IPS DF 4.7 (cell line): ENCODE measurements around the gene SNX9.
"Not testable (repeated sequence)": the region's sequence is repeated elsewhere in the genome, so short reads cannot be mapped to it uniquely, and the experiment has no call there.

ENCODE experiments used
- DNase-seq: peaks from one replicate; pipeline ENCODE4 v3.0.0-alpha.2; 2013; ENCODE audit warnings: low spot score; ENCODE audit errors: extremely low read depth

The SNX9 gene

DNA sequence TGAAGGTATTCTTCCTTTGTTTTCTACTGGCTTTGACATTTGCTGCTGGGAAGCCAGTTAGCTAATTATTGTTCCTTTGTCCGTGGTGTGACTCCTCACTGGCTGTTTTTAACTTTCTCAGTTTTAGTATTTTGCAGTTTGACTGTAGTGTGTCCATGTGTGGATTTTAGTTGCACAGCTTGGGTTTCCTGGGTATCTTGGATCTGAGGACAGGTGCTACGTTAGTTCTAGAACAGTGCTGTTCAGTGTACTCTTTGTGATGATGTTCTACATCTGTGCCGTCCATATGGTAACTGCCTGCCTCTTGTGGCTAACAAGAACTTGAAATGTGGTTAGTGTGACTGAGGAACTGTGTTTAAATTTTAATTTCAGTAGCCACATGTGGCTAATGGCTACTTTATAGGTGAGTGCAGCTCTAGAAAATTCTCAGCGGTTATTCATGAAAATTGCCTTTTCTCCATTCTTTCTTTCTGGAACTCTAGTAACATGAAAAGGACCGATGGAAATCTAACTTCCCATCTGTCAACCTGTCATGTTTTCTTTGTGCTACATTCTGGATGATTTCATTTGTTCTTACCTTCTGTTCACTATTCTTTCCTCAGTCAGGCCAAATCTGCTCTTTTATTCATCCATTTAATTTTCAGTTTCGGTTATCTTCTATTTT lies 7.4 kb downstream of the SNX9 start:
- no peak for DNase-seq

DNA sequence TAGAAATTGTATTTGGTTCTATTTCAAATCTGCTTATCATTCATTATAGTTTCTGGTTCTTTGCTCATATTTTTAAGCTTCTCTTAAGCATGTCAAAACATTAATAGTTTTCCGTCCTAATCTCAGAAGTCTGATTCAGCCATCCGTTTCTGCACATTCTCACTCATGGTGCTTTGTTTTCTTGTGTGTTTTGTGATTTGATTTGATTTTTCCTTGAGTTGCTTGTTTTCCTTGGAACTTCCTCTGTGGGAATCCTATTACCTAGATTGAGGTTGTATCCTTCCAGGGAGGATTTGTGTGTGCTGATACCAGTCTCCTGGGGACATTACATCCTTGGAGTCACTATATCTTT lies 7.9 kb downstream of the SNX9 start:
- DNase-seq: no peak

DNA sequence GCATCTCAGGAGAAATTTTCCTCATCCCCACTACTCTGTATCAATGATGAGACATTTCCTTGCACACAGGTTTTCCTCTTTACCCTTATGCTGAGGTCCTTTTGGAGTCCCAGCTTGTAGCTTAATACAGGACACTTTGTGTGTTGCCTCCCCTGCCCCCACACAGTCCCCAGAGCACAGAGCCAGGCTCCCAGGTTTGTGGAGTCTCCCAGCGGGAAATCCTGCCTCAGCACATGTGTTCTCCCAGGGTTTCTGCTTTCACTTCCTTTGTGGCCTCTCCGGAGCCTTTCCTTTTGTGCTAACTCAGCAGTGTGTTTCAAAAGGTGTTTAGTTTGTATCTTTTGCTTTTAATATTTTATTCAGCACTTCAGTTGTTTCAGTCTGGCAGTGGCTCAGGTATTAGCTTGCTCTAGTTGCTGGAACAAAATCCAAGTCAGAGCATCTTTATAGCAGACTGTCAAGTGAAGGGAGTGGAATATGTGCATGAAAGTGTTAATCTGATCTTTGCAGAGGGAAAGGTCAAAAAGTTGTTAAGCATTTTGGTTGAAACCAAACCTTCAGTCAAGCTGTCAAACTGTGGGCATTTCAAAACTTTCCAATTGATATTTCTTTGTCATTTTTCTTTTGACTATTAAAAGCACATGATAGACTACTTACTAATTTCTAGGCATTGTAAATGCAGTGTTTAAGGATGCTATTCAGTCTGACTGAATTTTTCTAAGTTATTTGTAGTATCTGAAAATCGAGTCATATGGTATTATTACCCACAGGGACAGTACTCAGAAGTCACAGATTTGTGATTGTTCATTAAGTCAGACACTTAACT lies 8.6 kb downstream of the SNX9 start:
- DNase-seq: peak; percentile 66

DNA sequence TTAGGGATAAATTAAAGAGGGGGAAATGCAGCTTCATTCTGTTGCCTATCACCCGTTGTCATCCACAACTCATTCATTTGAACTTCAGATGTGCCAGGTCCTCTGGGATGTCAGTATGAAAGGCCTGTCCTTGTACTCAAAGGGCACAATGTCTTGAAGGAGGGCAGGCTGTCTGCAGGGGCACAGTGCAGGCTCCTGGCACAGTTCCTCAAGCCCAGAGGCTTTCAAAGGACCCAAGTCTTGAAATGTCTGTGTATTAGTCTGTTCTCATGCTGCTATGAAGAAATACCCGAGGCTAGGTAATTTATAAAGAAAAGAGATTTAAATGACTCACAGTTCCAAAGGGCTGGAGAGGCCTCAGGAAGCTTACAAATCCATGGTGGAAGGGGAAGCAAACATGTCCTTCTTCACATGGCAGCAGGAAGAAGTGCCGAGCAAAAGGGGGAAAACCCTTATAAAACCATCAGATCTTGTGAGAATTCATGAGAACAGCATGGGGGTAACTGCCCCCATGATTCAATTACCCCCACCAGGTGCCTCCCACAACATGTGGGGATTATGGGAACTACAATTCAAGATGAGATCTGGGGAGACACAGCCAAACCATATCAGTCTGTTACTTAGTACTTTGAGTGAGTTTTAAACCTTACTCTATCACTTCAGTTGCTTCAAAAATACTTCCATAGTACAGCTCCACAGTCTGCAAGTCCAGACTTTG lies 9.4 kb downstream of the SNX9 start:
- no peak for DNase-seq

DNA sequence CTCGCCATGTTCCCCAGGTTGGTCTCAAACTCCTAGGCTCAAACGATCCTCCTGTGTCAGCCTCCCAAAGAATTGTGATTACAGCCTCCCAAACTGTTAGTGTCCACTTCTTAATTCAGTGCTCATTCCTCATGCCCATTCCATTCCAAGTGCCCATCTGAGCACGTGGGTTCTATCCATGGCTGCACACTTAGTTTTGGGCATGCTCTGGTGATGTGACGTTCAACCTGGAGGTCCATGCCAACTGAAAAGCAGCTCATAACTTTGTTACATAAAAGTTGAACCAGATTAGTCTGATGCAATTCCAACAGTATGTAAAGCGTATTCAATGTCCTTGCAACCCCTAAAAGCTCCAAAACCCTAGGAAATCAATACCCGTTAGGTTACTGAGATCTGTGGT lies 11.5 kb downstream of the SNX9 start:
- DNase-seq: no peak

DNA sequence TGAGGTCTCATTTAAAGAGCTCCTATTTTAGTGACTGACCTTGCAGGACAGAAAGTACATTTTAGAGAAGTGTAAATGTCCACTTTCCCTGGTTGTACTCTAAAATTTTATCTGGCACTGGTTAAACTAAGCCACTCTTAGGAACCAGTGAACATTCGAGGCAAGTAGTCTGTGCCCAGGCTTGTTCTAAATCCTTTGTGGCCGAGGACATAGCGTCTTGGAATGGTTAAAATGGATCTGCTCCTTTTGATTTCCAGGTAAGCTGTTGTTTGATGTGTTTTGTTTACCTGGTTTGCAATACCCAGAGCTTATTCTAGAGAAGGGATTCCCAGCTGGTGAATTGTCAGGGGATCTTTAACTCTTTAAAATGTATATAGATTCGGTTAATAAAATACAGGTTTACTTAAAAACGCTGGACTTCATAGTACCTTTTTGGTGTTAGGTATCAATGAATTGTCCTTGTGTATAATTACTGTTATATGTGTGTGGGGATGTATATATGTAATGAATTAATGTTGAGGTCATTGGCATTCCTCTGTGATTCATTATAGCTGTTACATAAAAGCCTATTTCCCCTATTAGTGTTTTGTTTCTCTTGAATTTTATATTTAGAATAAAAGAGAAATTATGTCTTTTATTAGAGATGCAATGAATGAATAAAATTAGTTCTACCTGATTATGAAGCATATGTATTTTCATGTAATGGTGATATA lies 15.8 kb downstream of the SNX9 start:
- no peak for DNase-seq

DNA sequence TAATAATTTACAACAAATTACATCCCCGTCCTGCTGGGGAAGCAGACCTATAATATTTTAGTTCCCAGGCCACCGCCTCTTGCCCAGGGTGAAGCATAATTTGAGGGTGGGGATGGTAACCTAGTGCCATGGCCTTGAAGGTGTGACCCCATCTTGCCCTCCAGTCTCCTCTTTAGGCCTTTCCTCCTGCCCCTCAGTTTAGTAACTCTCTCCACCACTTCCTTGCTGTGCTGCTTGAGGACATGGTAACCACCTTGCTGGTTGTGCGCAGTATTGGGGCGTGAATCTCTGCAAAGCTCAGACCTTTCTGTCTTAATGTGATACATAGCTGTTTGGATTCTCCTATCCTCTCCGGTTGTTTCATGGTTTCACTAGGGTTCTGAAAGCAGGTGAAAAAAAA lies 16.6 kb downstream of the SNX9 start:
- DNase-seq: no peak

DNA sequence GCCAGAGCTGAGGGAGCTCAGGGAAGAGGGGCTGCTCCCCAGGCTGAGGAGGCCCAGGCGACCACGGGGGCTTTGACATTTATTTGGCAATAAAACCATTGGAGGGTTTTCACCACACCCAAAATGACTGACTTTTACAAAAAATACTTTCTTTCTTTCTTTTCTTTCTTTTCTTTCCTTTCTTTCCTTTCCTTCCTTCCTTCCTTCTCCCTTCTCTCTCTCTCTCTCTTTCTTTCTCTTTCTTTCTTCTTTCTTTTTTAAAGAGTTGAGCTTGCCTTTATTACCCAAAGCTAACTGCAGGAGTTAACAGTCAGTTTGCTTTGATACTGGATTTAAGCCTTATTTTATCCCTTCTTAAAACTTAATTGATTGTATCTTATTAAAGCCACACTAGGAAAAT lies 17.2 kb downstream of the SNX9 start:
- no peak for DNase-seq

DNA sequence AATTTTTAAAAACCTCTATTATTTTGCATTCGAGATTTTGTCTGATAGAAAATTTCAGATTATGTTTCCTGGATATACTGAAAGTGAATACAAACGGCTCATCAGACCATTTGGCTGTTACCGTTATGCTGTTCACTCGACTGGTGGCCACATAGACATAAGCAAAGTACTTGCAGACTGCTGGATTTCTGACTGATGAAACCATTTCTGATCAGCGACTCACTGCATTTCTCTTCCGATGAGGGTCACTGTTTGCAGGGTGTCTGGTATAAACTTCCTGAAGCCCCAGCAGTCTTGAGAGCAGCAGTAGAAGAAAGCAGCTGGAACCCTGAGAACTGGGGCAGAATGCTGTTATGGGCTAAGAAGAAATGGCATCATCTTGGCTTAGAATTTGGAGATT lies 17.7 kb downstream of the SNX9 start:
- no peak for DNase-seq

DNA sequence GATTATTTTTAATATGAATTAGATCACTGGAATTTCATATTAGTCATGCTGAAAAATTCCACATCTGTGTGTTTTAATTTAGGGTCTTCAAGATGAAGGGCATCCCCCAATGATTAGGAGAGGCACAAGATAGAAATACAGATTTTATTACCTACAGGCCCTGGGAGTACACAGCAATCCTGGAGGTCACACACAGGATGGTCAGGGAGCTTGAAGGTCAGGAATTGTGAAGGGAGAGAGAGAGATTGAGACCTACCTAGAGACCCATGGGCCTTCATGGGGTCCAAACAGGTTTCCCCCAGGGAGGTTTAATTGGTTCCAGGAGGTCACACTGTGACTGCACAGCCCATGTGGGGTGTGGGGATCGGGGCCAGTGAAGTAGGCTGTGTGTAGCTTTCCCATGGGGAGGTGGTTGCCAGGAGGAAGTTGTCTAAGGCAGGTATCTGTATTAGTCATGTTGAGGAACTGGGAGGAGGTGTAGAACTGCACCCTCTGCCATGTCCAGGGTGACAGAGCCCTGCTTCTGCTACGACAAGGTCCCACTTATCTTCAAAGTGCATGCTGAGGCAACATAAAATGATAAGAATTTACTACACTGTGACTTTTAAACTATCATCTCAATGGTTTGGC lies 18.3 kb downstream of the SNX9 start:
- no peak for DNase-seq

DNA sequence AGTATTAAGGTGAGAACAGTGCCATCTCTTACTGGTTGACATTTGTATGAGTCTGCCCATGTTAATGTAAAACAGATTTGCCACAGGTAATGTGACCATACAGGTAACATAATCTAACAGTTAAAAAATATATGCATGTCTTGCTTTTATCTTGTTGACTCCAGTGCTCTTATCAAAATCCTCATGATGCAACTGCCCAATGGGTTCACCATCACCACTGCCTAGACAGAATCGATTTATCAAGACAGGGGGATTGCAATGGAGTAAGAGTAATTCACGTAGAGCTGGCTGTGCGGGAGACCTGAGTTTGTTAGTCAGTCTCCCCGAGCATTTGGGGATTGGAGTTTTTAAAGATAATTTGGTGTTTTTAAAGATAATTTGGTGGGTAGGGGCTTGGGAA lies 19.2 kb downstream of the SNX9 start:
- no peak for DNase-seq

DNA sequence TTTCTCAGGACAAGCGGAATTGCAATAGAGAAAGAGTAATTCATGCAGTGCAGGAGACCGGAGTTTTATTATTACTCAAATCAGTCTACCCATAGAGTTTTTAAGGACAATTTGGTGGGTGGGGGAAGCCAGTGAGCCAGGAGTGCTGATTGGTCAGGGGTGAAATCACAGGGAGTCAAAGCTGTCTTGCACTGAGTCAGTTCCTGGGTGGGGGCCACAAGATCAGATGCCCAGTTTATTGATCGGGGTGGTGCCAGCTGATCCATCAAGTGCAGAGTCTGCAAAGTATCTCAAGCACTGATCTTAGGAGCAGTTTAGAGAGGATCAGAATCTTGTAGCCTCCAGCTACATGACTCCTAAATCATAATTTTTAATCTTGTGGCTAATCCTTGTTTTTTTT lies 21.1 kb downstream of the SNX9 start:
- DNase-seq: not testable (repeated sequence)

DNA sequence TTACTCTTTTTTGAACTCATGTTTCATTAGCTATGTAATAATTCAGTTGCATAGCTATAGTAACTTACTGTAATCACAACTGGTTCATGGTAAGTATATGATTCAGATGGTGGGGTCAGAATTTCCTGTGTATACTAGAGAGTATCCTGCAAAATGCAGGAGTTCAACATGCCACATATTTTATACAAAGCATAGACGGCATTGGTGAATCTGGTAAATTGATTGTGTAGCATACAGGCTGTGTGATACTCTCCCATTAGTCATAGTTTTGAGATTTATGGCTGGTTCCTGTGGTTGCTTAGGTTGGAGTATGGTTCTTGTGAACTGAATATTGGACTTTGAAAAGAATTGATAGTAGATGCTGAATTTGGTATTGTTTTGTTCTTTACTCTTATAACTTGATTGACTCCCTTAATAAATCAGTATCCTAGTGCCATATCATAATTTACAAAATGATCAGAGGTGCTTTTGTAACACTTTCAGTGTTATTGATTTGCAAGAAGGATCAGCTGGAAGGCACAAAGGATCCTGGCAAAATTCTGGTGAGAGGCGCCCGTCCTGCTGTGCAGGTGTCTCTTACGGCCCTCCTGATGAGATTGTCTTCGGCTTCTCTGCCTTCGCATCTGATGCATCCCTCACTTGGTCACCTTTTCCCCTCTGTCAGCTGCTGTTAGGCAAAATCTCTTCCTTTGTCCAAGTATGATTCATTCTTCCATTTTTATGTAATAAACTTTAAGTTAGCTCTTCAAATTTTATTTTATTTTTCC lies 22.6 kb downstream of the SNX9 start:
- no peak for DNase-seq

DNA sequence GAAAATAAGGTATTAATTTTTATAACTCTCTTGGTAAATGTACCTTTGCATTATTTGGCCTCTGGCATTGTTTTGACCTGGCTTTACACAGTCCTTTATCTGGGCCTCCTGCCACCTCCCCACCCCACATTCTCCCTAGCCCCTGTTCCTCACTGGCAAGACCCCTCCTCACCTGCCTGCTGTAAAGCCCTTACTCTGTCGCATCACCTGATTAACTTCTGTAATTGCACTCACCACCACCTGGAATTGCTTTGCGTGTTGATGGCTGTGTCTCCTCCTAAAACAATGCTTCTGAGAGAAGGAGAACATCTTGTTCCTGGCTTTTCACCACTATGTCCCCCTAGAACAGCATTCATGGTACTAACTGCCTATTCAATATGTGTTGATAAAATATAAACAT lies 24.8 kb downstream of the SNX9 start:
- DNase-seq: no peak

DNA sequence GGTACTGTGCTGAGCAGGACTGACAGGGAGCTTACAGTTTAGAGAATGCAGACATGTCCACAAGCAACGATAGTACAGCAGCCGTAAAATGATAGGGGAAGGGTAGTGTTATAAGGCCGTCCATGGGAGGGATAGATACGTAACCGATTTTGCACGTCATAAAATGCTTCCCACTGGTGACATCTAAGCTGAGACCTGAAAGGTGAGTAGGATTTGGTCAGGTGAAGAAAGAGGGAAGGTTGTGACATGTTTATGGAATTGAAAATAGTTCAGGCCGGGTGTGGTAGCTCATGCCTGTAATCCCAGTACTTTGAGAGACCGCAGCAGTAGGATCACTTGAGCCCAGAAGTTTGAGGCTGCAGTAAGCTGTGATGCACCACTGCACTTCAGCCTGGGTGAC lies 25.6 kb downstream of the SNX9 start:
- no peak for DNase-seq

DNA sequence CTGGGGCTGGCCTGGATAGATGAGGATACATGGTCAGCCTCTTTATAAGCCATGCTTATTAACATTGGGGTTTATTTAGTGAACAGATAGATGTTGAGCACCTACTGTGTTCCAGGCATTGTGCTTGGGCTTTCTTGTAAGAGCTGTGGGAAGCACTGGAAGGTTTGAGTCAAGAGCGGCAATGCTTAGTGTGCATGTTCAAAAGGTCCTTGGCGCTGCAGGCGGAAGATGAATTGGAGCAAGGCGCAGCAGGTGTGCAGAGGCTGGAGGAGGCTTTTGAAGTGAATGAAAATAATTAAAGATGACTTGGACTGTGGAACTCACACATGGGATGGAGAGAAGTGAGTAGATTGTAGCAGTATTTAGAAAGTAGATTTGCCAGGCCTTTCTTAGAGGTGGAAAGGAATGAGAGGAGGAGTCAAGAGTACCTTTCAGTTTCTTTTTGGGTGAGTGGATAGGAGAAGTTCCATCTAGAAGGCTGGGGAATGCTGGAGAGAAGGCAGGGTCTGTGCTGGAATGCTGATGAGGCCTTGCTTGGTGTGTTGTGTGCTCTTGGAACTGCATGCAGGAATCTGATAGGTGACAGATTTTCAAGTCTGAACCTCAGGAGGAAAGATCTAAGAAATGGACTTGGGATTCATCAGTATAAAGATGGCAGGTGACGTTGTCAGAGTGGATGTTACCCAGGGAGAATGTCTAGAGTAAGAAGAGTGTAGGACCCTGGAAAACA lies 26.4 kb downstream of the SNX9 start:
- DNase-seq: no peak

DNA sequence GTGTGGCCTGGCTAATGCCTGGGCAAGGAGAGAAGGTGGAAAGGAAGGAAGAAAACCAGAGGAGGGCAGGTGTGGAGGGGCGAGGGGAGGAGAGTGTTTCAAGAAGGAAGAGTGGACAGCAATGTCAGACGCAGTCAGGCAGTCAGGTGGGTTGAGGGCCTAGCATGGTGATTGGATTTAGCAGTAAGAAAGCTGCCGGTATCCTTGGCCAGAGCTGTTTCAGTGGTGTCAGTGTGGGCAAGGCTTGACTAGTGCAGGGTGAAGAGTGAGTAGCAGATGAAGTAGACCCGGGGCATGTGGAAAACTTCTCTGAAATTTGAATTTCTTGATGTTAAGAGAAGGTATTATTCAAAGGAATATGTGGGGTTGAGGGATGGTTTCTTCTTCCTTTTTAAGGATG lies 27.0 kb downstream of the SNX9 start:
- no peak for DNase-seq

DNA sequence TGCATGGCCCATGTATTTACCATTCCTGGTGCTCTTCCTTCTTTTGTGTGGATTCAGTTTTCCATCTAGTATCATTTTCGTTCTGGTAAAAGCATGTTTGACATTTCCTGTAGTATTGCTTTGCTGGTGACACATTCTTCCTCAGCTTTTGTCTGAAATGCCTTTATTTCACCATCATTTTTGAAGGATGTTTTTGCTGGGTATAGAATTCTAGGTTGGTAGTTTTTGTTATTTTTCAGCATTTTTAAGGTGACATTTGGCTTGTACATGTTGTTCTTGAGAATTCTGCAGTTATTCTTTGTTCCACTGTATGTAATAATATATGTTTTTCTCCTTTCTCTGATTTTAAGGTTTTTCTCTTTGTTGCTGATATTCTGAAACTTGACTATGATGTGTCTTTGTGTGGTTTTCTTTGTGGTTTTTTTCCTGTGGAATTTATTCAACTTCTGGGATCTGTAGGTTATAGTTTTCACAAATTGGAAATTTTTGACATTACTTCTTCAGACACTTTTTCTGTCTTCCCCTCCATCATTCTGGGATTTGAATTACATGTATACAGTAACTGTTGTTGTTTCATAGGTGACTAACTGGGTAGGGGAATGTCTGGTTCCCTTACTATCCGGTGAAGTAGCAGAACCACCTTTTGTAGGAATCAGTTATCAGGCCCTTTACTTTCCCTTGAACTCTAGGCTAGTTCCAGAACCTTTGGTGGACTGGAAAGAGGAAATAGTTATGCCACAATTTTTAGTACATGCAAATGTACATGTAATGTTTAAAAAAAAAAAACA lies 30.2 kb downstream of the SNX9 start:
- DNase-seq: no peak

DNA sequence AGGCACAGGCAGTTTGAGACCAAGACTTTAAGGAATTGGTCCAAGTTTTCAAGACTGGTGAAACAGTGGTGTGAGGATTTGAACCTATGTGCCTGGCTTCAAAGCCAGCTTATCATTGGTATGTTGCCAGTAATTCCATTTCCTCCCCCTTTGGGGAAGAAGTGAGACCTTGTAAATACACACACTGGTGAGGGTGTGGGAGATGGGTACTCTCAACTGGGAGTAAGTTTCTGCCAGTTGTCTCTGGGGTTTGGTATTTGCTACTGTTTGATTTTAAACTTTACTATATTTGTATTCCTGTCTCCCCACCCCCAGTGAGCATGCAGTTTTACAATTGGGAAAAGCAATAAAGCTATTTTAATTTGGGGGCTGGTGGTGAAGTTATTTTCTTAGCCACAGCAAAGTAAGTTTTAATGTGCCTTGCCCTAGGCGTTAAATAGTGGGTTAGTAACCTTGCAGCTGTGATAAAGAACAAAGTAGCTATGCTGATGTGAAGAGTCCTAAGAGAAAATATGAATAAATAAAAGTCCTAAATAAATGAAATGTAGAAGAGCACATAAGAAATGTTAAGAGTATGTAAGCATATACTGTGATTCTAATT lies 31.0 kb downstream of the SNX9 start:
- DNase-seq: no peak
